ENCODE data around the gene INSM1.

The INSM1 gene

GRCh38 chr20:20329564-20329963 lies 38.3 kb upstream of the INSM1 start:
- Histone ChIP-seq H3K4me1 (ENCODE audit: low read length) (peaks cover 21% of the 10 kb centered on the region), H3K9me2 (replicated peaks; ENCODE audit: insufficient read depth, low read length) (no peaks in the 10 kb centered on the region), H3K4me2 (ENCODE audit: low read depth, low read length) (no peak overlapping the region), H3K79me2 (ENCODE audit: low read length) (no peaks in the 10 kb centered on the region), H4K20me1 (ENCODE audit: insufficient read depth, low read length) (no peaks in the 10 kb centered on the region), H2AFZ (ENCODE audit: low read length) (no peak overlapping the region), H3K9me3 (replicated peaks; ENCODE audit: insufficient read depth, low read length) (no peaks in the 10 kb centered on the region), H3K36me3 (replicated peaks; ENCODE audit: insufficient read depth, low read length) (no peaks in the 10 kb centered on the region), H3K9ac (ENCODE audit: low read length) (no peak overlapping the region), H3K27ac (ENCODE audit: low read length) (no peak overlapping the region), H3K4me3 (ENCODE audit: low read length) (no peak overlapping the region), H3K27me3 (replicated peaks; ENCODE audit: insufficient read depth, low read length) (no peaks in the 10 kb centered on the region), H3F3A (ENCODE audit: insufficient read depth, low read length) (peaks cover 5% of the 10 kb centered on the region)
- no peak for DNase-seq
- TF ChIP-seq EZH2phosphoT487 (IDR thresholded peaks at IDR 0.05; ENCODE audit: low read length) (no peak), EZH2 (optimal IDR thresholded peaks at IDR 0.05; ENCODE audit: low read depth, low read length) (no peak)
- TF ChIP-seq, protein P1, sequence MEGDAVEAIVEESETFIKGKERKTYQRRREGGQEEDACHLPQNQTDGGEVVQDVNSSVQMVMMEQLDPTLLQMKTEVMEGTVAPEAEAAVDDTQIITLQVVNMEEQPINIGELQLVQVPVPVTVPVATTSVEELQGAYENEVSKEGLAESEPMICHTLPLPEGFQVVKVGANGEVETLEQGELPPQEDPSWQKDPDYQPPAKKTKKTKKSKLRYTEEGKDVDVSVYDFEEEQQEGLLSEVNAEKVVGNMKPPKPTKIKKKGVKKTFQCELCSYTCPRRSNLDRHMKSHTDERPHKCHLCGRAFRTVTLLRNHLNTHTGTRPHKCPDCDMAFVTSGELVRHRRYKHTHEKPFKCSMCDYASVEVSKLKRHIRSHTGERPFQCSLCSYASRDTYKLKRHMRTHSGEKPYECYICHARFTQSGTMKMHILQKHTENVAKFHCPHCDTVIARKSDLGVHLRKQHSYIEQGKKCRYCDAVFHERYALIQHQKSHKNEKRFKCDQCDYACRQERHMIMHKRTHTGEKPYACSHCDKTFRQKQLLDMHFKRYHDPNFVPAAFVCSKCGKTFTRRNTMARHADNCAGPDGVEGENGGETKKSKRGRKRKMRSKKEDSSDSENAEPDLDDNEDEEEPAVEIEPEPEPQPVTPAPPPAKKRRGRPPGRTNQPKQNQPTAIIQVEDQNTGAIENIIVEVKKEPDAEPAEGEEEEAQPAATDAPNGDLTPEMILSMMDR (IDR thresholded peaks at IDR 0.05; ENCODE audit: low read length) = no peak

GRCh38 chr20:20331156-20331555 lies 36.7 kb upstream of the INSM1 start:
- TF ChIP-seq, protein P1 (IDR thresholded peaks at IDR 0.05; ENCODE audit: low read length) = no peak
- no peak for TF ChIP-seq EZH2phosphoT487 (IDR thresholded peaks at IDR 0.05; ENCODE audit: low read length)
- no peak for TF ChIP-seq EZH2 (optimal IDR thresholded peaks at IDR 0.05; ENCODE audit: low read depth, low read length)
- no peaks in the 10 kb centered on the region for H3K36me3 ChIP-seq (replicated peaks; ENCODE audit: insufficient read depth, low read length)
- H3K9me2 ChIP-seq (replicated peaks; ENCODE audit: insufficient read depth, low read length) = no peaks in the 10 kb centered on the region
- H2AFZ ChIP-seq (ENCODE audit: low read length) = no peak overlapping the region
- H3K4me2 ChIP-seq (ENCODE audit: low read depth, low read length) = no peak overlapping the region
- DNase-seq = no peak
- H3K4me3 ChIP-seq (ENCODE audit: low read length) = no peak overlapping the region
- H3K9ac ChIP-seq (ENCODE audit: low read length) = no peak overlapping the region
- no peaks in the 10 kb centered on the region for H4K20me1 ChIP-seq (ENCODE audit: insufficient read depth, low read length)
- peaks cover 28% of the 10 kb centered on the region for H3K4me1 ChIP-seq (ENCODE audit: low read length)
- no peak overlapping the region for H3K27ac ChIP-seq (ENCODE audit: low read length)
- H3K79me2 ChIP-seq (ENCODE audit: low read length) = no peaks in the 10 kb centered on the region
- H3K9me3 ChIP-seq (replicated peaks; ENCODE audit: insufficient read depth, low read length) = no peaks in the 10 kb centered on the region
- no peaks in the 10 kb centered on the region for H3K27me3 ChIP-seq (replicated peaks; ENCODE audit: insufficient read depth, low read length)
- H3F3A ChIP-seq (ENCODE audit: insufficient read depth, low read length) = peaks cover 7% of the 10 kb centered on the region

DNA sequence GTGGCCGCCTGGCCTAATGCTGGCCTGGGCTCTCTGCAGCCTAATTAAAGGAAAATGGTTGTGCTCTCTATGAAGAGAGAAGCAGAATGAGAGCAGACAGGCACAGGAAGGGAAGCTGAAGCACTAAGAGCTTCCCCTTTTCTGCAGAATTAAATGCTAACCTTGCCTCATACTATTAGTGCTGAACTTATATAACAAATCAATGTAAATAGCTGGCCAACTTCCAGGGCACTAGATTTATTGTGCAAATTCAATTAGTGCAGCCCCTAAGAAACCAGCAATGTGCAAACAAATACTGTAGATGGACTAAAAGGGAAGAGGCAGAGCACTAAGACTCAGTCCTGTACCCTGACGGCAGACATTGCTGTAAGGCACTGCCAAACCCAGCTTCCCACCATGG lies 36.1 kb upstream of the INSM1 start:
- Histone ChIP-seq H3K9ac (ENCODE audit: low read length) (no peak overlapping the region), H3F3A (ENCODE audit: insufficient read depth, low read length) (peaks cover 7% of the 10 kb centered on the region), H2AFZ (ENCODE audit: low read length) (no peak overlapping the region), H3K27ac (ENCODE audit: low read length) (no peak overlapping the region), H3K9me2 (replicated peaks; ENCODE audit: insufficient read depth, low read length) (no peaks in the 10 kb centered on the region), H3K79me2 (ENCODE audit: low read length) (no peaks in the 10 kb centered on the region), H4K20me1 (ENCODE audit: insufficient read depth, low read length) (no peaks in the 10 kb centered on the region), H3K4me2 (ENCODE audit: low read depth, low read length) (no peak overlapping the region), H3K4me3 (ENCODE audit: low read length) (no peak overlapping the region), H3K36me3 (replicated peaks; ENCODE audit: insufficient read depth, low read length) (no peaks in the 10 kb centered on the region), H3K27me3 (replicated peaks; ENCODE audit: insufficient read depth, low read length) (no peaks in the 10 kb centered on the region), H3K4me1 (ENCODE audit: low read length) (peaks cover 28% of the 10 kb centered on the region), H3K9me3 (replicated peaks; ENCODE audit: insufficient read depth, low read length) (no peaks in the 10 kb centered on the region)
- TF ChIP-seq EZH2phosphoT487 (IDR thresholded peaks at IDR 0.05; ENCODE audit: low read length) = no peak
- TF ChIP-seq, protein P1 (IDR thresholded peaks at IDR 0.05; ENCODE audit: low read length) = no peak
- TF ChIP-seq EZH2 (optimal IDR thresholded peaks at IDR 0.05; ENCODE audit: low read depth, low read length) = no peak
- no peak for DNase-seq

Measured in MM.1S (cell line).